Kidney epithelial cell (primary cell): ENCODE results near the gene SOX11. TPM values are rescaled to one million over a fixed set of nuclear protein-coding genes. Genes with fewer than 3 reads are reported as not detected.
A peak's percentile ranks its signal among the peaks of the same experiment; 100 is the strongest.

Source experiments
- DNase-seq: peaks from one replicate; pipeline ENCODE4 v3.0.0-alpha.2; 2010; ENCODE audit warnings: low read depth
- H3K27me3 ChIP-seq: 2 replicates; pipeline ENCODE4 v1.6.0; 2011; ENCODE audit warnings: low read length; ENCODE audit not compliant: control insufficient read depth, insufficient read depth
- H3K36me3 ChIP-seq: 2 replicates; pipeline ENCODE4 v1.5.1; 2011; ENCODE audit warnings: low read length; ENCODE audit not compliant: control insufficient read depth, insufficient read depth
- H3K4me3 ChIP-seq: 2 replicates; pipeline ENCODE4 v1.5.1; 2011; ENCODE audit warnings: low read depth, mild to moderate bottlenecking, control low read depth, low read length
- total RNA-seq: library from RNA; depleted of rRNA; stranded (reverse); fragments of >200 nt; gene quantifications from 2 replicates; pipeline ENCODE4 v1.2.3, GENCODE V29; 2015
- TF ChIP-seq, protein P1 (sequence below): IDR thresholded peaks from 2 replicates; pipeline ENCODE4 v1.5.1; 2011; ENCODE audit warnings: mild to moderate bottlenecking, moderate library complexity, low read length, control low read depth, inconsistent platforms; ENCODE audit not compliant: insufficient read depth, poor library complexity, severe bottlenecking

The SOX11 gene
- total RNA-seq, 1 donor from 2014 or later, result 81.7 TPM

GRCh38 chr2:5720426-5720825 is 28.2 kb downstream of the SOX11 start:
- TF ChIP-seq, protein P1, sequence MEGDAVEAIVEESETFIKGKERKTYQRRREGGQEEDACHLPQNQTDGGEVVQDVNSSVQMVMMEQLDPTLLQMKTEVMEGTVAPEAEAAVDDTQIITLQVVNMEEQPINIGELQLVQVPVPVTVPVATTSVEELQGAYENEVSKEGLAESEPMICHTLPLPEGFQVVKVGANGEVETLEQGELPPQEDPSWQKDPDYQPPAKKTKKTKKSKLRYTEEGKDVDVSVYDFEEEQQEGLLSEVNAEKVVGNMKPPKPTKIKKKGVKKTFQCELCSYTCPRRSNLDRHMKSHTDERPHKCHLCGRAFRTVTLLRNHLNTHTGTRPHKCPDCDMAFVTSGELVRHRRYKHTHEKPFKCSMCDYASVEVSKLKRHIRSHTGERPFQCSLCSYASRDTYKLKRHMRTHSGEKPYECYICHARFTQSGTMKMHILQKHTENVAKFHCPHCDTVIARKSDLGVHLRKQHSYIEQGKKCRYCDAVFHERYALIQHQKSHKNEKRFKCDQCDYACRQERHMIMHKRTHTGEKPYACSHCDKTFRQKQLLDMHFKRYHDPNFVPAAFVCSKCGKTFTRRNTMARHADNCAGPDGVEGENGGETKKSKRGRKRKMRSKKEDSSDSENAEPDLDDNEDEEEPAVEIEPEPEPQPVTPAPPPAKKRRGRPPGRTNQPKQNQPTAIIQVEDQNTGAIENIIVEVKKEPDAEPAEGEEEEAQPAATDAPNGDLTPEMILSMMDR, result no peak
- Histone ChIP-seq H3K36me3 (no peaks in the 10 kb centered on the region), H3K27me3 (no peaks in the 10 kb centered on the region), H3K4me3 (no peak overlapping the region)
- no peak for DNase-seq

DNA sequence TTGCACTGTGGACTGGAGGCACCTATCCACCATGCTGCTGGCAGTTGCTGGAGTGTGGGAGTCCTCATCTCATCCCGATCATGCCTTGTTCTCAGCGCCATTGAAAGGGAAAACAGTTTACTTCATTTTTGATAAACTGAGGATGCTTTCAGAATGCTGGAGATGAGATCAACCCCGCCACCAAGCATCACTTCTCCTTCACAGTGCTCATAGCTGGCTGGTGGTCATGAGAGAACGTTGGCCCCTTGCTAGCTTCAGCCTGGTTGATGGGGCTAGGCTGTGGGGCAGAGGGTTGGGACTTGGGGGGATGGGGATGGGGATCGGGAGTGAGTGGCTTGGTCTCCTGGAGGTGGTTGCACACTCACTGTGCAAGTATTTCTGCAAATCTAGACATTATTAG is 30.1 kb downstream of the SOX11 start:
- no peak for DNase-seq
- H3K36me3 ChIP-seq, result no peaks in the 10 kb centered on the region
- TF ChIP-seq, protein P1, result no peak
- H3K27me3 ChIP-seq, result no peaks in the 10 kb centered on the region
- H3K4me3 ChIP-seq, result no peak overlapping the region

DNA sequence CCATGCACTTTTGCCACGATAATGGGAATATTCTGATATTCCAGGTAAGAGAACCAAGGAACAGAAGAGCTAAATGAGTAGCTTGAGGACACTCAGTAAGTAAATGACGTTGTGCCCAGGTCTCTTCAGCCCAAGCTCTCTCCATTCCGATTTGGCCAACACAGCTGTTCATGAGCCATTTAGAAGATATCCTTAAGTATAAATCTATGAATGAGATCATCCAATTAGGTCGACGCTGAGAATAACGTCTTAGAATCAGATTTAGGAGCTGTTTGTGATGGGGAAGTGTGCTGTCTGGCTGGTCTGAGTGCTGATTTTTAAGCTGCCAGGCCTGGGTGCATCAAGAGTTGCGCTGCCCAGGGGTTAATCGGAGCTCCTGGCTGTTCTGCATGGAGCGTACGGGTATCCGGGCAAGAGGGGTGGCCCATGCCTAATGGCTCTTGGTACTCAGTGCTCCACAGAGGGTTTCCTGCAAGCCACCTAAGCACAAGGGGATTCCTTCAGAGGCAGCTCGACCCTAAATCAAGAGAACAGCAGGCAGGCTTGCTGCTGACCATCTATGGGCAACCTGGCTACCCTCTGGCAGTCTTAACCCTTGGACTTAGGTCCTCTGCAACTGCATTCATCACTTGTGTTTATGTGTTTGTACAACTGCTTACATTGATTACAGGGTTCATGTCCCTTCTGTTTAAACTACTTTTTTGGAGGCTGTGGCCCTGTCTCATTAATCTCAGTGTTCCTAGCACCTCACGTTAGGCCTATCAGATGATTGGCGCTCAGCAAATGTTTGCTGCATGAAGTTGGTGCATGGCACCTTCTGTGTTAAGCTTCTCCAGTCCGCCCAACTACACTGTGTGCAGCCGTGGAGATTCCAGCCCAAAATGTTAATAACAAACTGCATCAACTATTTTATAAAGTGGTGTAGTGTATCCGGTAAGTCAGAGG is 31.9 kb downstream of the SOX11 start:
- TF ChIP-seq, protein P1, result no peak
- Histone ChIP-seq H3K36me3 (no peaks in the 10 kb centered on the region), H3K4me3 (no peak overlapping the region), H3K27me3 (no peaks in the 10 kb centered on the region)
- no peak for DNase-seq

DNA sequence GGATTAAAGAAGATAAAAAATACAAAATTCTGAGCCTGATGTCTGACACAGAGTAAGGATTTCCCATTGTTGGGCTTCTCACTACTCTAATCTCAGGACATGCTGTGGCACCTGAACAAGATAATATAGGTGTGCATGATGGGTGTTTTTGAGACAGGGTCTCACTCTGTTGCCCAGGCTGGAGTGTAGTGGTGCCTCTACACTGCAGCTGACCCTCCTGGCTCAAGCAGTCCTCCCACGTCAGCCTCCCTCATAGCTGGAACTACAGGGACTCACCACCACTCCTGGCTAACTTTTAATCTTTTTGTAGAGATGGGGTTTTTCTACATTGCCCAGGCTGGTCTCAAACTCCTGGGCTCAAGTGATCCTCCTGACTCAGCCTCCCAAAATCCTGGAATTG is 32.9 kb downstream of the SOX11 start:
- Histone ChIP-seq H3K4me3 (no peak overlapping the region), H3K36me3 (no peaks in the 10 kb centered on the region), H3K27me3 (no peaks in the 10 kb centered on the region)
- DNase-seq, result no peak
- TF ChIP-seq, protein P1, result no peak

- DNase-seq, result peak; percentile 49
- TF ChIP-seq, protein P1, result no peak
- no peaks in the 10 kb centered on the region for H3K27me3 ChIP-seq
- no peaks in the 10 kb centered on the region for H3K36me3 ChIP-seq
- H3K4me3 ChIP-seq, result peak overlapping the region; percentile 15
Measured at GRCh38 chr2:5725794-5726463, 33.7 kb downstream of the SOX11 start.
